Astrocyte of the cerebellum (primary cell): Measurements from ENCODE around the gene OR51B2.
"Not testable (repeated sequence)": the region's sequence is repeated elsewhere in the genome, so short reads cannot be mapped to it uniquely, and the experiment has no call there.

Experiments used
- DNase-seq: peaks from one replicate; pipeline ENCODE4 v3.0.0-alpha.2; 2011; ENCODE audit warnings: low read depth
- H3K4me3 ChIP-seq: 2 replicates; pipeline ENCODE4 v1.5.1; 2011; ENCODE audit warnings: mild to moderate bottlenecking, low read depth, low read length, moderate library complexity
- CTCF ChIP-seq: IDR thresholded peaks from 2 replicates; pipeline ENCODE4 v1.5.1; 2012; ENCODE audit warnings: low read length, low read depth, moderate library complexity, mild to moderate bottlenecking; ENCODE audit errors: missing control alignments
- in situ Hi-C: cut with HindIII; loops from 2 replicates; pipeline ENCODE4 v1.10.0; 2017; ENCODE audit warnings: low sequenced_read_pairs

The OR51B2 gene

GRCh38 chr11:5363679-5364078, 39.6 kb upstream of the OR51B2 start:
- TF ChIP-seq CTCF = no peak
- DNase-seq = no peak
- H3K4me3 ChIP-seq = no peak overlapping the region
- in situ Hi-C loops = no loop called here

GRCh38 chr11:5362017-5362625, 38.0 kb upstream of the OR51B2 start:
- no peak overlapping the region for H3K4me3 ChIP-seq
- TF ChIP-seq CTCF = no peak
- in situ Hi-C loops = no loop called here
- no peak for DNase-seq

GRCh38 chr11:5356031-5356430, 31.9 kb upstream of the OR51B2 start:
- in situ Hi-C loops, DNase-seq, H3K4me3 ChIP-seq: not testable (repeated sequence)

- no peak for DNase-seq
- in situ Hi-C loops = no loop called here
These were observed 27.1 kb upstream of the OR51B2 start, which contains the start of gene OR51B6 for GRCh38 chr11:5351208-5351607. TSS of gene OR51B6 (plus strand) at chr11:5351508. CDS start at chr11:5351508, 0 bp downstream.

GRCh38 chr11:5349550-5349949, 25.5 kb upstream of the OR51B2 start:
- in situ Hi-C loops = no loop called here
- DNase-seq = no peak
- no peak overlapping the region for H3K4me3 ChIP-seq
- TF ChIP-seq CTCF = no peak

More at GRCh38 chr11:5351208-5351607, 27.1 kb upstream of the OR51B2 start, which contains the start of gene OR51B6:
- TF ChIP-seq CTCF = no peak
- H3K4me3 ChIP-seq = no peak within 1 kb of the TSS

- DNase-seq = no peak
- TF ChIP-seq CTCF = no peak
- in situ Hi-C loops = no loop called here
- H3K4me3 ChIP-seq = no peak overlapping the region
These were observed 24.6 kb upstream of the OR51B2 start for GRCh38 chr11:5348551-5349194.

GRCh38 chr11:5345831-5346230, 21.7 kb upstream of the OR51B2 start:
- no peak for DNase-seq

More at GRCh38 chr11:5345831-5346230, 21.7 kb upstream of the OR51B2 start:
- in situ Hi-C loops = no loop called here
- TF ChIP-seq CTCF = no peak
- H3K4me3 ChIP-seq = no peak overlapping the region
